ENCODE measurements around the gene PM20D1. TPM values are rescaled to one million over a fixed set of nuclear protein-coding genes. Genes with fewer than 3 reads are reported as not detected.

The PM20D1 gene
- total and polyA plus RNA-seq, 9 donors = 0.05 to 1.8 (median 0.74) TPM; not detected in 1

DNA sequence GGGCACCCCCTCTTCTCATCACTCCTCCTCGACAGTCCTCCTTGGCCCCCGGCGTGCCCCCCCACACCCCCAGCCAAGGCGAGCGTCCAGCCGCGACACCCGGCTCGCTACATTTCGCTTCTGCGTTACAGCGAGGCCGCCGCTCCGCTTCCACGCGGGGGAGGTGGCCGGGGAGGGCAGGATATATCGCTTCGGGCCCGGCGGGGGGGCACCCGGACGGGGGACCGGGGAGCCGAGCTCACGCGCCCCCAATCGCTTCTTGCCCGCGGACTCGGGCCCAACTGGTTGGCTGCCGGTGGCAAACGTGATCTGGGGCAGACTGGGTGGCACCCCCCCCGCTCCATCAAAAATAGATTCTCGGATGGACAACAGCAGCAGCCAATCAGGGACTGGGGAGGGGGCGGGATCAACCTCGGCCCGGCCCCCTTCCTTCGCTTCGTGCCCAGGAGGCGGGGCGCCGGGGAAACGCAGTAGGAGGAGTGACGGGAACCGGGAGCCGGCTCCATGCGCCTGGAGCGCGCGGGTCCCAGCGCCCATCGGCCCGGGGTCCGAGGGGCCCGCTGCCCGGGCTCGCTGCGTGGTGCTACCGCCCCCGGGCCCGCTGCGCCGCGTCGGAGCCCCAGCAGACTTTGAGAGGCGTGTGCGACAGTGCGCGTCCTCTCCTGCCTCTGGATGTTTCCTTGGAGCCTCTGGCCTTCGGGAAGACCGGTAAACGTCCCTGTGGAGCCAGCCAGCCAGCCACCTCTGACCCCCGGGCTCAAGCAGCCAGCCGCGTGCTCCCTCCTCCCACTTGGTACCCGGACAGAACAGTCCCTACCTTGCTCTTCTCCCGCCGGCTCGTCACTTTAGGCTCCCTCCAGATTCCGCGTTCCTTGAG, 36.8 kb downstream of the PM20D1 start, which contains the start of gene SLC41A1:
SLC41A1 (minus strand) TSS at position 321 of the 877 bp plus-strand sequence. CDS start 2,757 bp downstream, outside the sequence.
- no peaks in the 10 kb centered on the region for H3K9me3 ChIP-seq
- intact Hi-C loops (cut with DNase I) = no loop called here
- DNase-seq = peak; percentile 93 to 96 (median 95)
- peak within 1 kb of the TSS; percentile 87 to 90 for H3K27ac ChIP-seq
- H3K4me3 ChIP-seq = peak within 1 kb of the TSS; percentile 85
- no peaks in the 10 kb centered on the region for H3K36me3 ChIP-seq
- TF ChIP-seq EP300 (IDR thresholded peaks at IDR 0.05) (no peak), POLR2A (IDR thresholded peaks at IDR 0.05) (peak; percentile 85)
- TF ChIP-seq, protein P1, sequence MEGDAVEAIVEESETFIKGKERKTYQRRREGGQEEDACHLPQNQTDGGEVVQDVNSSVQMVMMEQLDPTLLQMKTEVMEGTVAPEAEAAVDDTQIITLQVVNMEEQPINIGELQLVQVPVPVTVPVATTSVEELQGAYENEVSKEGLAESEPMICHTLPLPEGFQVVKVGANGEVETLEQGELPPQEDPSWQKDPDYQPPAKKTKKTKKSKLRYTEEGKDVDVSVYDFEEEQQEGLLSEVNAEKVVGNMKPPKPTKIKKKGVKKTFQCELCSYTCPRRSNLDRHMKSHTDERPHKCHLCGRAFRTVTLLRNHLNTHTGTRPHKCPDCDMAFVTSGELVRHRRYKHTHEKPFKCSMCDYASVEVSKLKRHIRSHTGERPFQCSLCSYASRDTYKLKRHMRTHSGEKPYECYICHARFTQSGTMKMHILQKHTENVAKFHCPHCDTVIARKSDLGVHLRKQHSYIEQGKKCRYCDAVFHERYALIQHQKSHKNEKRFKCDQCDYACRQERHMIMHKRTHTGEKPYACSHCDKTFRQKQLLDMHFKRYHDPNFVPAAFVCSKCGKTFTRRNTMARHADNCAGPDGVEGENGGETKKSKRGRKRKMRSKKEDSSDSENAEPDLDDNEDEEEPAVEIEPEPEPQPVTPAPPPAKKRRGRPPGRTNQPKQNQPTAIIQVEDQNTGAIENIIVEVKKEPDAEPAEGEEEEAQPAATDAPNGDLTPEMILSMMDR (IDR thresholded peaks at IDR 0.05) = no peak
- H3K27me3 ChIP-seq = no peaks in the 10 kb centered on the region
- 0 to 1% (median 0%) methylated on average over 48 to 83 of the region's 83 CpGs for WGBS, 3 donors
- H3K4me1 ChIP-seq (ENCODE audit: insufficient read depth) = peaks cover 27% of the 10 kb centered on the region

DNA sequence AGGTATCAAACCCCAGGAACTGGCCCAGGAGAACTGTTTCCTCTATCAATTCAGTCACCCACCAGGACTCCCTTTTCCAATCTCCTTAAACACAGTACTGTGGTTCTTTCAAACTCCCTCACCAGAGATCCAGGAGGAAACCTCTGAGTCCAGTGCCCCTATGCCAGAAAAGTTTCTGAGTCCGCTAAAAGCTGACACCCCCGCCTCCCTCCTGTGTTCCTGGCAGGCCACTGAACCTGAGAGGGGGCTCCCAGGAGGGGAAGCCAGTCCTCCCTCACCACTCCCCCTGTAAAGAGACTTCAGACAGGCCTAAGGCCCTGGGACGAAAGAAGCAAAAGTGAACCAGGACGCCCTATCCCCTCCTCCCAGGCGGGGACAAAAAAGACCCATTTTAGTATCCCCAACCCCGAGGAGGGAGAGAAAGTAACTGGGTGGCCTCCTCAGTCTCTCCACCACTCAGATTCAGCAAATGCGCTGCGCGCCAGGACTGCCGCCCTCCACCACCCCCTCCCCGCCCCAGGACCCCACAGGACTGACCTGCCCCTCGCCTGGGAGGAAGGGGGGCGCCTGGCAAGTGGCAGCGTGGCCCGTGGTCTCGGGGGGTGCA, 37.6 kb downstream of the PM20D1 start:
- no peaks in the 10 kb centered on the region for H3K9me3 ChIP-seq
- H3K27me3 ChIP-seq = no peaks in the 10 kb centered on the region
- peak overlapping the region; percentile 85 for H3K4me3 ChIP-seq
- peaks cover 27% of the 10 kb centered on the region for H3K4me1 ChIP-seq (ENCODE audit: insufficient read depth)
- 0 to 1% (median 1%) methylated on average over 13 to 16 of the region's 16 CpGs for WGBS, 3 donors
- peak; percentile 54 to 66 (median 60) for DNase-seq
- H3K27ac ChIP-seq = peak overlapping the region; percentile 87 to 90
- H3K36me3 ChIP-seq = no peaks in the 10 kb centered on the region
- intact Hi-C loops (cut with DNase I) = no loop called here
- no peak for TF ChIP-seq EP300 (IDR thresholded peaks at IDR 0.05)
- TF ChIP-seq, protein P1 (IDR thresholded peaks at IDR 0.05) = no peak
- TF ChIP-seq POLR2A (IDR thresholded peaks at IDR 0.05) = no peak

DNA sequence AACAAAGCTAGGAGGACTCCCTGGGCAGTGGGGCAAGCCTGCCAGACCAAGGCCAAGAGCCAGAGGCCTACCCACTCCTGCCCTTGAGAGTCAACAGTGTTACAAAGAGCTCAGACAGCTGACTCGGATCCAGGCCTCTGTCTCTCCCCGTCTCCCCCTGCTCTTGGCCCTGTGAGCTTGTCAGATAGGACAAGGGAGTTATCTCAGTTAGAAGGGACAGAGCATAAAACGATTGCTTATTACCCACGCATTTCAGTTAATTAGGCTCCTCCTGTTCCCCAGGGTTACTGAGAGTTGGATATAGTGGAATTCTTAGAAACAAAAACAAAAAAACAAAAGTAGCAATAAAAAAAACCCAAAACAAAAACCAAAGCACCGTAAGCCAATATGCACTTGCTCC, 38.3 kb downstream of the PM20D1 start:
- Histone ChIP-seq H3K27me3 (no peaks in the 10 kb centered on the region), H3K4me1 (ENCODE audit: insufficient read depth) (peaks cover 30% of the 10 kb centered on the region), H3K27ac (no peak overlapping the region), H3K4me3 (peak overlapping the region; percentile 85), H3K9me3 (no peaks in the 10 kb centered on the region), H3K36me3 (no peaks in the 10 kb centered on the region)
- intact Hi-C loops (cut with DNase I) = no loop called here
- TF ChIP-seq, protein P1 (IDR thresholded peaks at IDR 0.05) = no peak
- TF ChIP-seq EP300 (IDR thresholded peaks at IDR 0.05) (no peak), POLR2A (IDR thresholded peaks at IDR 0.05) (no peak)
- WGBS, 3 donors = 2 to 10% (median 4%) methylated on average over 5 of the region's 5 CpGs
- peak in 2 of 5 donors; percentile 19 to 35 for DNase-seq

DNA sequence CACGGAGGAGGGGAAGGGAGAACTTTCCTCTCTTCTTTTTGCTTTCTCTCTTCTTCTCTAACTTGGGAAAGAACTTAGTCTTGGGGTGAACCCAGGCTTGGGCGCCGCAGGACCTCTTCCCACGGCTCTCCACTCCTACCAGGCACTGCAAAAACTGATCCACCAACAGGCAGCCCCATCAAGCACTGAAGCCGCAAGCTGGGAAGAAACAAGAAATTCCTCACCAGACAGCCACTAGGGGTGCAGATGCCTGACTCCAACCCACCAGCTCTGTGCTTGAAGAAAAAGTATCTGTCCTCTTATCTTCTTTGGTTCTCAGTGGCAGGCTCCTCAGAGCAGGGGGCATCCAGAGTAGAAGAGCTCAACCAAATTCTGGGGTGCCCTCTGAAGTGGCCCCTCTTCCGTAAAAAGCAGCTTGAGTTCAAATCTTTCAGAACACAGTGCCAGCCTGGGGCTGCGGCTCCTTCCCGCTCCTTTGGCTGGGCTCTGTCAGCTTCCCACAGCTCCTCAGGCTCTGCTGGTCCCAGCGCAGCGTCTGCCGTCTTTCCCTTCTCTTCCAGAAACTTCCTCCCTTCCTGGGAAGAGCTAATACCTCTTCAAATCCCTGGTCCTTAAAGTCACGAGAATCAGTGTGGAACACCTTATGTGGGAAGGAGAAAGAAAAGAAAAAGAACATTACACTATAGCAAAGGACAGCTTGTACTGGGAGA, 39.3 kb downstream of the PM20D1 start:
- H3K27ac ChIP-seq = no peak overlapping the region
- no peaks in the 10 kb centered on the region for H3K27me3 ChIP-seq
- H3K4me3 ChIP-seq = no peak overlapping the region
- TF ChIP-seq, protein P1 (IDR thresholded peaks at IDR 0.05) = no peak
- TF ChIP-seq POLR2A (IDR thresholded peaks at IDR 0.05) (no peak), EP300 (IDR thresholded peaks at IDR 0.05) (no peak)
- WGBS, 3 donors = 91 to 92% (median 91%) methylated on average over 12 of the region's 12 CpGs
- DNase-seq = no peak
- peaks cover 30% of the 10 kb centered on the region for H3K4me1 ChIP-seq (ENCODE audit: insufficient read depth)
- no peaks in the 10 kb centered on the region for H3K36me3 ChIP-seq
- no peaks in the 10 kb centered on the region for H3K9me3 ChIP-seq
- intact Hi-C loops (cut with DNase I) = no loop called here
